ENCODE results near the gene RBM7. TPM values are rescaled to one million over a fixed set of nuclear protein-coding genes. Genes with fewer than 3 reads are reported as not detected.

The RBM7 gene
- total and polyA plus RNA-seq, 2 of the 13 experiments (the other 11 are each of a cell fraction or from before 2014, with no cell fraction given) = 30.5 to 32.3 TPM

GRCh38 chr11:114440121-114440860, 39.8 kb downstream of the RBM7 start:
- Histone ChIP-seq H3K36me3 (replicated peaks in 1 of 2; ENCODE audit: control insufficient read depth in 1 of 2, insufficient read depth in 2 of 2, low read length in 2 of 2) (peaks cover 3 to 6% of the 10 kb centered on the region in 2 experiments; a peak in 3 of 5 replicates), H3K9me3 (ENCODE audit: low read length) (no peaks in the 10 kb centered on the region), H3K27ac (ENCODE audit: extremely low read length, insufficient read depth, low read length) (peak overlapping the region; percentile 61), H3K27me3 (ENCODE audit: control insufficient read depth in 1 of 2, insufficient read depth in 2 of 2, low read length in 2 of 2) (no peaks in the 10 kb centered on the region; a peak in 1 of 5 replicates), H3K4me1 (ENCODE audit: insufficient read depth, low read length) (peaks cover 33% of the 10 kb centered on the region), H3K79me2 (ENCODE audit: insufficient read depth, low read length) (peaks cover 45% of the 10 kb centered on the region), H3K4me3 (replicated peaks in 1 of 3; ENCODE audit: insufficient read depth in 1 of 3, low read depth in 2 of 3, low read length in 3 of 3) (peak overlapping the region; percentile 84 to 100 (median 88)), H2AFZ (ENCODE audit: low read length) (no peak overlapping the region), H3K4me2 (ENCODE audit: low read depth, low read length) (peak overlapping the region; percentile 76), H4K20me1 (ENCODE audit: insufficient read depth, low read length) (0 out of 2 replicates have a peak, but pooled peaks cover 7% of the 10 kb centered on the region), H3K9ac (ENCODE audit: insufficient read depth, low read depth, low read length) (peak overlapping the region; percentile 89)
- ChIA-PET POLR2A (interaction anchor here (1.1 to 1.2 kb wide), 3 partner anchors 30 to 47 kb away, joined by 3 to 4 read pairs (median 3); no protein-coding TSS in a partner anchor), CTCF (ENCODE audit: low intra/inter-chr PET ratio, low total read pairs) (no interaction called here)
- in situ Hi-C loops (cut with HindIII; ENCODE audit: extremely low pct_ligation_motif_present, low pct_unique_long_range_greater_than_20kb) = no loop called here
- intact Hi-C loops (cut with micrococcal nuclease; ENCODE audit: unreplicated experiment) = no loop called here
- TF ChIP-seq ZNF556 (CRISPR knock-in tag; IDR thresholded peaks at IDR 0.05; ENCODE audit: borderline replicate concordance) (no peak), ZNF275 (CRISPR knock-in tag; IDR thresholded peaks at IDR 0.05; ENCODE audit: borderline replicate concordance) (0 out of 2 replicates have a peak, but pooled peaks have one; percentile 17), ZNF766 (CRISPR knock-in tag; IDR thresholded peaks at IDR 0.05; ENCODE audit: borderline replicate concordance) (0 out of 2 replicates have a peak, but pooled peaks have one; percentile 6), RBFOX2 (IDR thresholded peaks at IDR 0.05; ENCODE audit: low read depth, low read length) (no peak), ZBTB10 (CRISPR knock-in tag; IDR thresholded peaks at IDR 0.05; ENCODE audit: borderline replicate concordance) (0 out of 2 replicates have a peak, but pooled peaks have one; percentile 9), ASH2L (IDR thresholded peaks at IDR 0.05; ENCODE audit: insufficient read length, low read depth, low read length) (peak; percentile 11), AHDC1 (CRISPR knock-in tag; IDR thresholded peaks at IDR 0.05; ENCODE audit: borderline replicate concordance) (peak; percentile 35; the same call in 1 of the 2 replicates), GATAD2A (CRISPR knock-in tag; IDR thresholded peaks at IDR 0.05) (0 out of 2 replicates have a peak, but pooled peaks have one; percentile 10), KLF12 (CRISPR knock-in tag; IDR thresholded peaks at IDR 0.05; ENCODE audit: borderline replicate concordance) (0 out of 2 replicates have a peak, but pooled peaks have one; percentile 5), ZSCAN29 (CRISPR knock-in tag; conservative IDR thresholded peaks at IDR 0.05) (no peak), YEATS2 (CRISPR knock-in tag; IDR thresholded peaks at IDR 0.05; ENCODE audit: borderline replicate concordance) (0 out of 2 replicates have a peak, but pooled peaks have one; percentile 37), CBX1 (IDR thresholded peaks at IDR 0.05; ENCODE audit: low read depth) (no peak)
- BruUV-seq (replicated peaks) = no TSS peak
- DNase-seq (ENCODE audit: low spot score) = peak; percentile 41
- 6% methylated on average over 10 of the region's 10 CpGs for WGBS (ENCODE audit: low lambda C conversion rate)
- ATAC-seq = peak; percentile 32
- FAIRE-seq = peak; percentile 28
